ENCODE measurements around the gene CLMN.
"Not testable (repeated sequence)": the region's sequence is repeated elsewhere in the genome, so short reads cannot be mapped to it uniquely, and the experiment has no call there.

CLMN gene

DNA sequence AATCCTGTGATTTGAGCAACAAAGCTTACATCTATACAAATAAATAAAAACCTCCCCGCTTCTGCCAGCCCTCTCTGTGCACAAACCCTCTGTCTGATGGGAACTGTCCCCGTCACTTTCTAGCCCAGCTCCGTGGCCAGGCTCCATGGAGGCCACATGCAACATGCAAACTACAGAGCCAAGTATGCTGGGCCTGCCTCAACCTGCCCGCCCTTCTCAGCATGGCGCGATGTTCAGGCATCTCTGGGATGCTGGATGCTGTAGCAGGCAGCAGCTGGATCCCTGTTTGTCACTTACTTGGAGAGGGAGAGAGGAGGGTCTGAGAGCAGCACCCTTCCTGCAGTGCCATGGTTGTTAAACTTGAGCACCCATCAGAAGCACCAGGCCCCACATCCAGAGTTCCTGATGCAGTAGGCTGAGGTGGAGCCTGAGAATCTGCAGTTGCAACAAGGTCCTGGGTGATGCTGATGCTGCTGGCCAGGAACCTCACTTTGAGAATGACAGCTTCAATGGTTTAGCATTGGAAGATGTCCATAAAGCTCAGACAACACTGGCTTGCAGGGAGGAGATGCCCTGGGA, 32.4 kb downstream of the CLMN start:
- DNase-seq (ENCODE audit: low read depth) = no peak

DNA sequence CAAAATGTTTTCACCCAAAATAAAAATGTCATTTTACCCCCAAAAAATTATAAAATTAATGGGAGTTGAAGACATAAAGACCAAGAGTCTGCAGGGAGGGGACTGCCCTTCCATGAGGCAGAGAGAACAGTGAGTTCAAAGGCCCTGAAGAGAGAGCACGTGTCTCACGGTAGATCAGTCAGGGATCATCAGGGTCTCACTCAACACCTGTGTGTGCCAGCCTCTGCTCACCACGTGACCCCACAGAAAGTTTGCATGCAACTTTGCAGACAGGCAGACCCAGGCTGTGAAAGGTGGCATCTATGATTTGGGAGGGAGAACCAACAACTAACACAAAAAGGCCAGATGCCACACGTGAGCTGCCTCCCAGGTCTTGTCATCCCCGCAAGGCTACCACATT, 33.1 kb downstream of the CLMN start:
- no peak for DNase-seq (ENCODE audit: low read depth)

DNA sequence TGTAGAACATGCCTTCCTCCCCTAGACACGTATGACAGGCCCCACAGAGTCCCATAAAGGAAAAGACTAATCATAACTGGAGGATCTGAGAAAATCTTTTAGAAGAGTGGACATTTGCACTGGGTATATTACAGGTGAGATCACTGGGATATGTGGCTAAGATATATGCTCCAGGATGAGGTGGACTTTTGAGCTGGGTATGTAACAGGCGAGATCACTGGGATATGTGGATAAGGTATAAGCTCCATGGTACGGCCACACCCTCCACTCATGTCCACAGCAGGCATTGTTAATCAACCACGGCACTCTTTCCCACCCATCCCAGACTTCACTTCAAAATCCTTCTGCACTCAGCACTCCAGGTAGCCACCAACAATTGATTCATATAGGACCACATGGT, 34.1 kb downstream of the CLMN start:
- no peak for DNase-seq (ENCODE audit: low read depth)

- DNase-seq (ENCODE audit: low read depth) = not testable (repeated sequence)
Observed at GRCh38 chr14:95283802-95284201, 35.9 kb downstream of the CLMN start.

DNA sequence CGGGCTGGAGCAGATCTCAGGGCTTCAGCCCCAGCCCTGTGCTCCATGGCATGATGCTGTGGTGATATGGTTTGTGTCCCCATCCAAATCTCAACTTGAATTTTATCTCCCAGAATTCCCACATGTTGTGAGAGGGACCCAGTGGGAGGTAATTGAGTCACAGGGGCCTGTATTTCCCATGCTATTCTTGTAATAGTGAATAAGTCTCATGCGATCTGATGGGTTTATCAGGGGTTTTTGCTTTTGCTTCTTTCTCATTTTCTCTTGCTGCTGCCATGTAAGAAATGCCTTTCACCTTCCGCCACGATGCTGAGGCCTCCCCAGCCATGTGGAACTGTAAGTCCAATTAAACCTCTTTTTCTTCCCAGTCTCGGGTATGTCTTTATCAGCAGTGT, 36.7 kb downstream of the CLMN start:
- DNase-seq (ENCODE audit: low read depth) = not testable (repeated sequence)

DNA sequence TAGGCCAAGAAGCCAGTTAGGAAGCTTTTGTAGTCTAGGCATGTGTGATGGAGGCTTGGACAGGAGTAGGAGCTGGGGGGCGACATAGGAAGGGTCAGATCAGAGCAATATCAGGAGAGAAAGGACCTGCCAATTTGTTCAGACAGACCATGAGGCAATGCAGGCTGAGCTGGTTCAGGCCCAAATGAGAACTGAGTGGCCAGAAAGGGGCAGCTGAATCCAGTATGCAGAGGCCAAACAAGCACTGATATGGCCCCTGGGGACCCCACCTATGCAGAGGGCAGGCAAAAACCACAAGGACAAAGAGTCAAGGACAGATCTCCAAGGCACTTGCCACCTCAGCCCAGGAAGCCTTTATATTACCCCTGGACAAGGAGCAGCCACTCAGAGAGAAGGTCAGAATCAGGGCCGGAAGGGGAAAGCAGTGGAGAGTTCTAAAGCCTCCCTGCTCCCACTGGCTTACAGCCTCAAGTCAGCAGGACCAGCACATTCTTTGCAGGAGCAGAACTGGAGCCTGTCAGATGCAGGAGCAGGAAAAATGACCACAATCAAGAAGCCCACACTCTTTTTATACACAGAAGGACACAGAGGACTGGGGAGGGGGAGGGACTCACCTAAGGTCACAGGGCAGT, 37.2 kb downstream of the CLMN start:
- no peak for DNase-seq (ENCODE audit: low read depth)

DNA sequence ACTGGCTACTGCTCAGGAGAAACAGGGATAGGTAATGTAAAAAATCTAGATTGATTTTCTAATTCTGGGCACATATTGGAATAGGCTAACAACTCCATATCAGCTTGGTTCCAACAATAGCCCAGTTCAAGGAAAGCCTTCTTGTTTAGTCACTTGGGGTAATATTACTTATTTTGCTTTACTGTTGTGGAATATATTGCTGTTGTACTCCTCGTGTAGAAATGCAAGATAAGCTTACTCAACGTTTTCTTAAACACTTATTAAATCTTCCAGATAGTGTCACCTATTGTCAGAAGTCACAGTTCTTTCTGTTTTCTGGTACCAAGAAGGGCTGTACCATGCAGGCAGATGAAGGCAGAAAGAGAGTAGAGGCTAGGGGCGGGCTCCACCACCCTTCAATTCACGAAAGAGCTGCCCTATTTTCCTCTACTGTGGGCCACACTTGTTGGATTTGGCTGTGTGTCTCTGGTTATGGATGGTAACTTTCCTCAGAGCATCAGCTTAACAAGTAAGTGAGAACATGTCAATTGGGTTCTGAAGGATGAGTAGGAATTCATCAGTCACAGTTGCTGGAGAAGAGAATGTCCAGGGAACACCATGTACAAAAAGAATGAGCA, 38.0 kb downstream of the CLMN start:
- no peak for DNase-seq (ENCODE audit: low read depth)

GRCh38 chr14:95275494-95275893, 44.2 kb downstream of the CLMN start:
- no peak for DNase-seq (ENCODE audit: low read depth)

- DNase-seq (ENCODE audit: low read depth) = no peak
Observed at GRCh38 chr14:95274874-95275273, 44.8 kb downstream of the CLMN start.

- no peak for DNase-seq (ENCODE audit: low read depth)
Observed at GRCh38 chr14:95274279-95274678, 45.4 kb downstream of the CLMN start.

- DNase-seq (ENCODE audit: low read depth) = no peak
Observed at GRCh38 chr14:95273001-95273978, 46.4 kb downstream of the CLMN start.

GRCh38 chr14:95272057-95272456, 47.7 kb downstream of the CLMN start:
- no peak for DNase-seq (ENCODE audit: low read depth)

DNA sequence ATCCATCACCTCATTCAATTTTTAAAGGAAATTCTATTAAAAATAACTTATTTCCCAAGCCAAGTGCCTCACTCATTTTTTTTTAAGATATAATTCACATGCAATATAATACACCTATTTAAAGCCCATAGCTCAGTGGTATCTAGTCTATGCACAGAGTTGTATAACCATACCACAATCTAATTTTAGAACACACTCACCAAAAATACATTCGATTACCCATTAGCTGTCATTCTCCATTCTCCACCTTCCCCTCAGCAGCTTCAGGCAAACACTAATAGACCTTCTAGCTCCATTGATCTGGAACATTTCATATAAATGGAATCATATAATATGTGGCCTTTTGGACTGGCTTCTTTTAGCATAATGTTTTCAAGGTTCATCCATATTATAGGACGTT, 49.5 kb downstream of the CLMN start:
- no peak for DNase-seq (ENCODE audit: low read depth)

DNA sequence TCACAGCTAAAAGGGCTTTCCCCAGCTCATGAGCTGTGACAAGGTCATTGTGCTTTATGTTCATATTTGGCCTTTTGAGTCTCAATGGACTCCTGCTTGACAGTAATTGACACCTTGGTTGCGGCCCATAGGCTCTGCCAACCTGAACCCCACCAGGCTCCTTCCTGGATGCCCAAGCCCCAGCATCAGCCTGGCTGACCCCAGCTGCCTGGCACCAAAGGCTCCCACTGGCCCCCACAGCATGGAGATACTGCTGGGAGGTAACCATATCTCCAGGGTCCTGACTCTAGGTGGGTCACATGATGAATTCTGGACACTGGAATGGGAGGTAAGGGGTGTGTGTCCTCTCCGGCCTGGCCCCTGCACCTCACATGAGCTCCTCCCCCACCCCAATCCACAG, 50.2 kb downstream of the CLMN start:
- DNase-seq (ENCODE audit: low read depth) = no peak

DNA sequence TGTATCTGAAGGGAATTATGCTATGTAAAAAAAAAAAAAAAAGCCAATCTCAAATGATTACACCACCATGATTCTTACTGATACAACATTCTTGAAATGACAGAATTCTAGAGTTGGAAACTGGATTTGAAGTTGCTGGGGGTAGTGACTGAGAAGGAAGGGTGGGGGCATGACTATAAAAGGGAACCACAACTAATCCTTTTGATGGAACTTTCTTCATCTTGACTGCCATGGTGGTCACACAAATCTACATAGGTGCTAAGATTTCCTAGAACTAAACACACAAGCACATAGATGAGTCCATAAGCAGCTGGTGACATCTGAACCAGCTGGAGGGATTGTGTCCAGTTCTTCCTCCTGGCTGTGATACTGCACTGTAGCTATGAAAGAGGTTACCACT, 51.4 kb downstream of the CLMN start:
- no peak for DNase-seq (ENCODE audit: low read depth)

DNA sequence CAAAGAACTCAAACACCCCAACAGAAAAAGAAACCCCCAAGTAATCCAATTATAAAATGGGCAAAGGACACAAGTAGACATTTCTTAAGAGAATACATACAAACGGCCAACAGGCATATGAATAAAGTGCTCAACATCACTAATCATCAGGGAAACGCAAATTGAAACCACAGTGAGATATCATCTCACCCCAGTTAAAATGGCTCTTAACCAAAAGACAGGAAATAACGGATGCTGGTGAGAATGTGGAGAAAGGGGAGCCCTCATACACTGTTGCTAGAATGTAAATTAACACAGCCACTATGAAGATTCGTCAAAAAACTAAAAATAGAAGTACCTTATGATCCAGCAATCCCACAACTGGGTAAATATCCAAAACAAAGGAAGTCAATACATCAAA, 52.4 kb downstream of the CLMN start:
- no peak for DNase-seq (ENCODE audit: low read depth)

DNA sequence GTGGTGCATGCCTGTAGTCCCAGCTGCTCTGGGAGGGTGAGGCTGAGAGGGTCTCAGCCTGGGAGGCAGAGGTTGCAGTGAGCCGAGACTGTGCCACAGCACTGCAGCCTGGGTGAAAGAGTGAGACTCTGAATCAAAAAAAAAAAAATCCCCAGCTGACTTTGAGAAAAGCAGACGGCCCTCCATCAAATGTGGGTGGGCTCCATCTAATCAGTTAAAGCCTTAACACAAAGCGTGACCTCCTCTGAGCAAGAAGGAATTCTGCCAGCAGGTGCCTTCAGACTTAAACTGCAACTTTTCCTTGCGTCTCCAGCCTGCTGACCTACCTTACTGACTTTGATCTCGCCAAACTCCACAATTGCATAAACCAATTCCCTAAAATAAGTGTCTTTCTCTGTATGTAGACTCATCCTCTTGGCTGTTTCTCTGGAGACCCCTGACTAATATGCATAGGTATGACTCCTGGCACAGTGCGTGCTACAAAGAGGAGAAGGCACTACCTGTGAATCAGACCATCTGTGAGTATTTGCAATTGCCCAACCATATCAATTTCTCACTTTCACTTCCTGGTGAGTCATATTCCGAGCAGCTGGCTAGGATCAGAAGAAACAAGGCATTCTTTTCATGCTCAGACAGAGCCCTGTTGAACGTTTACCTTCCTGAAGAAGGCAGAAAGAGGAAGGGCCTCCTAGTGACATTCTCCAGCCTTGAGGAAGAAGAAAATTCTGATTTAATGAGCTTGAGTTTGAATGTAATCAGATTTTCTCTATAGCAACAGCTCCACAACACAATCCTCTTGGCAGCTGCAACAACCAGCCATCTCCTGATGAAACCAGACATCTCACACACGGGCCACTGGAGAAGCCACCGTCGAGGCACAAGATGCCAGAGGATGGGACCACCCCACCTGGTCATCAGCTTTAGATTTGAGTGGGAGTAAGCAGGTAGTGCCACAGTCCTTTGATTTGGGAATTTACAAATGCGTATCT, 54.3 kb downstream of the CLMN start:
- no peak for DNase-seq (ENCODE audit: low read depth)

DNA sequence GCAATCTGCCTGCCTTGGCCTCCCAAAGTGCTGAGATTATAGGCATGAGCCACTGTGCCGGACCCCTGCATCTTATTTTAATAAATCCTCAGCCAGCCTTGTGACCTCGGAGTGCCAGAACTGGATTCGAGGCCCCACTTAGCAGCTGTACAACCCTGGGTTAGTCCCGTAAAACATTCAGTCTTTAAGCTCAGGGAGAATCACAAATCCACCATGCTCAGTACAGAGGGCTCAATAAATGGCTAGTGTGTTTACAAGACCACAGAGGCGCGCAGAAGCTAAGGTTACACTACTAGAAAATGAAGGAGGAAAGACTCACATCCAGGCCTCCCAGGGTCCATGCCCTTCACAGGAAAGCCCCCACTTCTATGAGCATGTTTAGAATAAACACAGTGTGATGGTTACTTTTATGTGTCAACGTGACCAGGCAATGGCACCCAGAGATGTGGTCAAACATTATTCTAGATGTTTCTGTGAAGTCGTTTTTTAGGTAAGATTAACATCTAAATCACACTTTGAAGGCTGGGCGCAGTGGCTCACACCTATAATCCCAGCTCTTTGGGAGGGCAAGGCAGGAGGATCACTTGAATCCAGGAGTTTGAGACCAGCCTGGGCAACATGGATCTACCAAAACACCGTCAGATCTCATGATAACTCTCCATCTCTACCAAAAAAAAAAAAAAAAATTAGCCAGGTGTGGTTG, 55.3 kb downstream of the CLMN start:
- no peak for DNase-seq (ENCODE audit: low read depth)

- no peak for DNase-seq (ENCODE audit: low read depth)
Observed at GRCh38 chr14:95263527-95264231, 56.0 kb downstream of the CLMN start.

DNA sequence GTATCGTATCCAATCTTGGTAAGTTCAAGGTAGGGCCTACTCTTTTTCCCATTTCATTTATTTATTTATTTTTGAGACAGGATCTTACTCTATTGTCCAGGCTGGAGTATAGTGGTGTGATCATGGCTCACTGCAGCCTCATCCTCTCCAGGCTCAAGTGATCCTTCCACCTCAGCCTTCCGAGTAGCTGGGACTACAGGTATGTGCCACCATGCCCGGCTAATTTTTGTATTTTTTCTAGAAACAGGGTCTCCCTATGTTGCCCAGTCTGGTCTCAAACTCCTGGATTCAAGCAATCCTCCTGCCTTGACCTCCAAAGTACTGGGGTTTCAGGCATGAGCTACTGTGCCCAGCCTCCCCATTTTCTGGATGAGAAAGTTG, 57.2 kb downstream of the CLMN start:
- no peak for DNase-seq (ENCODE audit: low read depth)
